Measurements from ENCODE around the gene OR4C16.

DNA sequence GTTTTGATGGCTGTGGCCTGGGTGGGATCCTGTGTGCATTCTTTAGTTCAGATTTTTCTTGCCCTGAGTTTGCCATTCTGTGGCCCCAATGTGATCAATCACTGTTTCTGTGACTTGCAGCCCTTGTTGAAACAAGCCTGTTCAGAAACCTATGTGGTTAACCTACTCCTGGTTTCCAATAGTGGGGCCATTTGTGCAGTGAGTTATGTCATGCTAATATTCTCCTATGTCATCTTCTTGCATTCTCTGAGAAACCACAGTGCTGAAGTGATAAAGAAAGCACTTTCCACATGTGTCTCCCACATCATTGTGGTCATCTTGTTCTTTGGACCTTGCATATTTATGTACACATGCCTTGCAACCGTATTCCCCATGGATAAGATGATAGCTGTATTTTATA is 620 bp downstream of the OR4C16 start:
- no peak for TF ChIP-seq GATA2 (IDR thresholded peaks at IDR 0.05; ENCODE audit: low read depth, low read length)
- TF ChIP-seq GATA3 (IDR thresholded peaks at IDR 0.05; ENCODE audit: low read depth, low read length), result no peak
